Smooth muscle cell (in vitro differentiated cells): ENCODE results near the gene KLK3. TPM values are rescaled to one million over a fixed set of nuclear protein-coding genes. Genes with fewer than 3 reads are reported as not detected.

Experiments
- DNase-seq: peaks from one replicate; lab custom pipeline; 2025; ENCODE audit not compliant: unreplicated experiment; lab: John Stamatoyannopoulos, UW
- H2AFZ ChIP-seq: fragments of 200-600 bp; sonication (generic); 2 replicates; pipeline ENCODE4 v1.6.0; 2016; ENCODE audit warnings: antibody characterized with exemption, low read depth, mild to moderate bottlenecking
- H3F3A ChIP-seq: fragments of 200-600 bp; sonication (generic); 2 replicates; pipeline ENCODE4 v1.6.0; 2017; ENCODE audit warnings: antibody characterized with exemption, low read depth
- H3K27ac ChIP-seq: fragments of 200-600 bp; sonication (generic); 2 replicates; pipeline ENCODE4 v1.5.1; 2016; ENCODE audit warnings: low read depth, mild to moderate bottlenecking
- H3K27me3 ChIP-seq: fragments of 200-600 bp; sonication (generic); 2 replicates; pipeline ENCODE4 v1.6.1; 2016; ENCODE audit warnings: low read depth, mild to moderate bottlenecking
- H3K36me3 ChIP-seq: fragments of 200-600 bp; sonication (generic); 2 replicates; pipeline ENCODE4 v1.5.1; 2016; ENCODE audit warnings: low read depth
- H3K4me1 ChIP-seq: fragments of 200-600 bp; sonication (generic); 2 replicates; pipeline ENCODE4 v1.5.1; 2016; ENCODE audit warnings: low read depth
- H3K4me2 ChIP-seq: fragments of 200-600 bp; sonication (generic); 2 replicates; pipeline ENCODE4 v1.6.0; 2016; ENCODE audit warnings: mild to moderate bottlenecking
- H3K4me3 ChIP-seq: fragments of 200-600 bp; sonication (generic); 2 replicates; pipeline ENCODE4 v1.5.1; 2016; ENCODE audit warnings: mild to moderate bottlenecking
- H3K79me2 ChIP-seq: fragments of 200-600 bp; sonication (generic); 2 replicates; pipeline ENCODE4 v1.6.0; 2016; ENCODE audit warnings: low read depth, mild to moderate bottlenecking
- H3K9ac ChIP-seq: fragments of 200-600 bp; sonication (generic); 2 replicates; pipeline ENCODE4 v1.6.0; 2016; ENCODE audit warnings: low read depth
- H3K9me3 ChIP-seq: fragments of 200-600 bp; sonication (generic); replicated peaks from 2 replicates; pipeline ENCODE4 v1.5.1; 2016; ENCODE audit warnings: low read depth
- H4K20me1 ChIP-seq: fragments of 200-600 bp; sonication (generic); 2 replicates; pipeline ENCODE4 v1.6.0; 2016; ENCODE audit warnings: low read depth
- WGBS: methylation state at CpG from one replicate; pipeline ENCODE4 v1.1.7; 2016; ENCODE audit warnings: low lambda C conversion rate; 5-methylcytosine and 5-hydroxymethylcytosine counted together
- polyA plus RNA-seq: library from polyadenylated mRNA; unstranded; fragments of >200 nt; fragmentation: Nextera tagmentation; extraction: Ambion mirVana; gene quantifications from 2 replicates; pipeline ENCODE4 v1.2.1, GENCODE V29; 2016
- total RNA-seq: library from RNA; depleted of rRNA; stranded (reverse); fragments of >200 nt; gene quantifications from 2 replicates; pipeline ENCODE4 v1.2.3, GENCODE V29; 2014
- TF ChIP-seq, protein P1 (sequence below): fragments of 200-600 bp; sonication (generic); IDR thresholded peaks from 2 replicates; pipeline ENCODE4 v1.5.1; 2017; ENCODE audit warnings: borderline replicate concordance, mild to moderate bottlenecking, antibody characterized with exemption; ENCODE audit not compliant: insufficient read depth, poor library complexity, severe bottlenecking

Gene KLK3
- total and polyA plus RNA-seq, 2 experiments from 2014 or later = not detected

DNA sequence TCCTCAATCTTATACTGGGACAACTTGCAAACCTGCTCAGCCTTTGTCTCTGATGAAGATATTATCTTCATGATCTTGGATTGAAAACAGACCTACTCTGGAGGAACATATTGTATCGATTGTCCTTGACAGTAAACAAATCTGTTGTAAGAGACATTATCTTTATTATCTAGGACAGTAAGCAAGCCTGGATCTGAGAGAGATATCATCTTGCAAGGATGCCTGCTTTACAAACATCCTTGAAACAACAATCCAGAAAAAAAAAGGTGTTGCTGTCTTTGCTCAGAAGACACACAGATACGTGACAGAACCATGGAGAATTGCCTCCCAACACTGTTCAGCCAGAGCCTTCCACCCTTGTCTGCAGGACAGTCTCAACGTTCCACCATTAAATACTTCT is 4.0 kb upstream of the KLK3 start:
- Histone ChIP-seq H3K27ac (no peak overlapping the region), H3F3A (no peaks in the 10 kb centered on the region), H3K4me1 (no peaks in the 10 kb centered on the region), H3K27me3 (peaks cover 16% of the 10 kb centered on the region), H3K9me3 (no peaks in the 10 kb centered on the region), H3K4me2 (no peak overlapping the region), H3K36me3 (no peaks in the 10 kb centered on the region), H2AFZ (no peak overlapping the region), H3K4me3 (no peak overlapping the region), H3K79me2 (no peaks in the 10 kb centered on the region), H3K9ac (no peak overlapping the region), H4K20me1 (no peaks in the 10 kb centered on the region)
- DNase-seq = no peak
- 57% methylated on average over 3 of the region's 3 CpGs for WGBS
- TF ChIP-seq, protein P1, sequence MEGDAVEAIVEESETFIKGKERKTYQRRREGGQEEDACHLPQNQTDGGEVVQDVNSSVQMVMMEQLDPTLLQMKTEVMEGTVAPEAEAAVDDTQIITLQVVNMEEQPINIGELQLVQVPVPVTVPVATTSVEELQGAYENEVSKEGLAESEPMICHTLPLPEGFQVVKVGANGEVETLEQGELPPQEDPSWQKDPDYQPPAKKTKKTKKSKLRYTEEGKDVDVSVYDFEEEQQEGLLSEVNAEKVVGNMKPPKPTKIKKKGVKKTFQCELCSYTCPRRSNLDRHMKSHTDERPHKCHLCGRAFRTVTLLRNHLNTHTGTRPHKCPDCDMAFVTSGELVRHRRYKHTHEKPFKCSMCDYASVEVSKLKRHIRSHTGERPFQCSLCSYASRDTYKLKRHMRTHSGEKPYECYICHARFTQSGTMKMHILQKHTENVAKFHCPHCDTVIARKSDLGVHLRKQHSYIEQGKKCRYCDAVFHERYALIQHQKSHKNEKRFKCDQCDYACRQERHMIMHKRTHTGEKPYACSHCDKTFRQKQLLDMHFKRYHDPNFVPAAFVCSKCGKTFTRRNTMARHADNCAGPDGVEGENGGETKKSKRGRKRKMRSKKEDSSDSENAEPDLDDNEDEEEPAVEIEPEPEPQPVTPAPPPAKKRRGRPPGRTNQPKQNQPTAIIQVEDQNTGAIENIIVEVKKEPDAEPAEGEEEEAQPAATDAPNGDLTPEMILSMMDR = no peak

DNA sequence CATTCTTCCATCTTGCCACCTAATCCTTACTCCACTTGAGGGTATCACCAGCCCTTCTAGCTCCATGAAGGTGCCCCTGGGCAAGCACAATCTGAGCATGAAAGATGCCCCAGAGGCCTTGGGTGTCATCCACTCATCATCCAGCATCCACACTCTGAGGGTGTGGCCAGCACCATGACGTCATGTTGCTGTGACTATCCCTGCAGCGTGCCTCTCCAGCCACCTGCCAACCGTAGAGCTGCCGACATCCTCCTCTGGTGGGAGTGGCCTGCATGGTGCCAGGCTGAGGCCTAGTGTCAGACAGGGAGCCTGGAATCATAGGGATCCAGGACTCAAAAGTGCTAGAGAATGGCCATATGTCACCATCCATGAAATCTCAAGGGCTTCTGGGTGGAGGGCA is 3.1 kb upstream of the KLK3 start:
- no peak overlapping the region for H2AFZ ChIP-seq
- no peaks in the 10 kb centered on the region for H3F3A ChIP-seq
- TF ChIP-seq, protein P1 = no peak
- no peaks in the 10 kb centered on the region for H3K4me1 ChIP-seq
- H4K20me1 ChIP-seq = no peaks in the 10 kb centered on the region
- no peak for DNase-seq
- H3K79me2 ChIP-seq = no peaks in the 10 kb centered on the region
- no peak overlapping the region for H3K4me2 ChIP-seq
- H3K4me3 ChIP-seq = no peak overlapping the region
- H3K9me3 ChIP-seq = no peaks in the 10 kb centered on the region
- no peak overlapping the region for H3K9ac ChIP-seq
- no peaks in the 10 kb centered on the region for H3K36me3 ChIP-seq
- WGBS = 68% methylated on average over 4 of the region's 4 CpGs
- peaks cover 14% of the 10 kb centered on the region for H3K27me3 ChIP-seq
- H3K27ac ChIP-seq = no peak overlapping the region

GRCh38 chr19:50857366-50857765 is 2.7 kb downstream of the KLK3 start:
- Histone ChIP-seq H3K27ac (no peak overlapping the region), H4K20me1 (no peaks in the 10 kb centered on the region), H3K9ac (no peak overlapping the region), H3F3A (no peaks in the 10 kb centered on the region), H3K9me3 (no peaks in the 10 kb centered on the region), H3K79me2 (no peaks in the 10 kb centered on the region), H3K36me3 (no peaks in the 10 kb centered on the region), H3K27me3 (peaks cover 29% of the 10 kb centered on the region), H3K4me3 (no peak overlapping the region), H3K4me2 (no peak overlapping the region), H2AFZ (no peak overlapping the region), H3K4me1 (no peaks in the 10 kb centered on the region)
- WGBS = 81% methylated on average over 6 of the region's 6 CpGs
- no peak for DNase-seq
- TF ChIP-seq, protein P1 = no peak

GRCh38 chr19:50858886-50859285 is 4.2 kb downstream of the KLK3 start:
- Histone ChIP-seq H3K27ac (no peak overlapping the region), H3K4me1 (no peaks in the 10 kb centered on the region), H3K9me3 (no peaks in the 10 kb centered on the region), H3K4me3 (no peak overlapping the region), H3K79me2 (no peaks in the 10 kb centered on the region), H3K4me2 (no peak overlapping the region), H4K20me1 (no peaks in the 10 kb centered on the region), H3K27me3 (peaks cover 35% of the 10 kb centered on the region), H2AFZ (no peak overlapping the region), H3K9ac (no peak overlapping the region), H3F3A (no peaks in the 10 kb centered on the region), H3K36me3 (no peaks in the 10 kb centered on the region)
- 40% methylated on average over 2 of the region's 7 CpGs for WGBS
- DNase-seq = no peak
- TF ChIP-seq, protein P1 = no peak
